Upper lobe of right lung (tissue), 1 donor: Measurements from ENCODE around the gene PKDCC. TPM values are rescaled to one million over a fixed set of nuclear protein-coding genes. Genes with fewer than 3 reads are reported as not detected.
"Not testable (repeated sequence)": the region's sequence is repeated elsewhere in the genome, so short reads cannot be mapped to it uniquely, and the experiment has no call there.

Experiments
- ATAC-seq: fragments of 200-7000 bp; cut with Tn5 transposase; one replicate; pipeline ENCODE4 v1.9.1; 2020; ENCODE audit warnings: mild to moderate bottlenecking, moderate library complexity
- DNase-seq: peaks from one replicate; pipeline ENCODE4 v3.0.0-alpha.2; 2020
- H3K27ac ChIP-seq: fragments of 200-600 bp; one replicate; pipeline ENCODE4 v1.8.0; 2022
- H3K27me3 ChIP-seq: fragments of 200-600 bp; one replicate; pipeline ENCODE4 v1.8.0; 2022; ENCODE audit warnings: mild to moderate bottlenecking
- H3K36me3 ChIP-seq: fragments of 200-600 bp; one replicate; pipeline ENCODE4 v1.8.0; 2022
- H3K4me1 ChIP-seq: fragments of 200-600 bp; one replicate; pipeline ENCODE4 v1.8.0; 2022
- H3K4me3 ChIP-seq: fragments of 200-600 bp; one replicate; pipeline ENCODE4 v1.8.0; 2022; ENCODE audit warnings: mild to moderate bottlenecking
- H3K9me3 ChIP-seq: fragments of 200-600 bp; one replicate; pipeline ENCODE4 v1.8.0; 2022
- intact Hi-C: fragments of 100-400 bp; cut with DNase I; formaldehyde crosslinking; loops from one replicate; pipeline ENCODE4 v1.11.0; 2022
- total RNA-seq: library from RNA; stranded (reverse); fragmentation: NEBNext Ultra II Directional; extraction: Animal tissue kit (Norgen Biotek cat#: 25700); gene quantifications from one replicate; pipeline ENCODE4 v1.2.1, GENCODE V29; 2021
- TF ChIP-seq, protein P1 (sequence below): fragments of 200-600 bp; IDR thresholded peaks from one replicate; pipeline ENCODE4 v1.8.0; 2022; ENCODE audit warnings: antibody characterized with exemption
- donor health status: DM: no; HTN: yes; CAD: no; lungs with severe emphysema.

The PKDCC gene
- total RNA-seq, 1 donor from 2014 or later = 65.5 TPM

DNA sequence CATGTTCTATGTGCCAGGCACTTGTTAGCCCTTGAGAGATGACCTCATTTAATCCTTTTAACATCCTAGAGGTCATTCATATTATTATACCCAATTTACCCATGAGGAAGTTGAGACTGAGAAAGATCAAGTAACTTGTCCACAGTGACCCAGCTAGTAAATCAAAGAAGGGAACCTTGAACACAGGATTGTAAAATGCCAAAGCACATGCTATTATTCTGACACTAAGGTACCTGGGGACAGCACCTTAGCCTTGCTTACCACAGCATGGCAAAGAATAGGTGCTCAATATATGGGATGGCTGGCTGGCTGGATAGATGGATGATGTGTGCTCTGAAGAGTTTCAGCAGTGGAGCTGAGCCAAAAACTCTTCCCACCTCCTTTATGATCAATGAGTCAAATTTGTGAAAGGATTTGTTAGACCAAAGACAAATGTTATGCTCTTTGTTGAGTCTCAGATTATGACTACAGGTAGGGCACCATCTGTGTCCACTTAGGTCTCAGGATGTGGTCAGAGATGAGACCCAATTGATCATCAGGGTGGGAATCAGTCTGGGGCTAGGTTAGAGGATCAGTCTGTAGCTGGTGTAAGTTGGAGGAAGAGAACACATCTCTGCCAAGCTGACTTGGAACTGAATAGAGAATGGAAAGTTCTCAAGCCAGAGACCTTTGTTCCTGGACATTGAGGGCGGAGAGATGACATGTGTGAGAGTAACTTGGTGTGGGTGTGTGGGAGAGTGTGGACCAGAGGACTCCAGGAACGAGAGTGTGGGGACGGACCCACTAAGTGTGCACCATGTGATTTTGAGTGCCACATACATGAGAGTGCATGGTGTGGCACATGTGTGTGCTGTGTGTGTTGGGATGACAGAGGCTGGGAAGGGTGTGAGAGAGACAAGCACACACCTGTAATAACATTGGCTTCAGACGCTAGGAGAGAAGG lies 16.3 kb upstream of the PKDCC start:
- no peaks in the 10 kb centered on the region for H3K27me3 ChIP-seq
- TF ChIP-seq, protein P1, sequence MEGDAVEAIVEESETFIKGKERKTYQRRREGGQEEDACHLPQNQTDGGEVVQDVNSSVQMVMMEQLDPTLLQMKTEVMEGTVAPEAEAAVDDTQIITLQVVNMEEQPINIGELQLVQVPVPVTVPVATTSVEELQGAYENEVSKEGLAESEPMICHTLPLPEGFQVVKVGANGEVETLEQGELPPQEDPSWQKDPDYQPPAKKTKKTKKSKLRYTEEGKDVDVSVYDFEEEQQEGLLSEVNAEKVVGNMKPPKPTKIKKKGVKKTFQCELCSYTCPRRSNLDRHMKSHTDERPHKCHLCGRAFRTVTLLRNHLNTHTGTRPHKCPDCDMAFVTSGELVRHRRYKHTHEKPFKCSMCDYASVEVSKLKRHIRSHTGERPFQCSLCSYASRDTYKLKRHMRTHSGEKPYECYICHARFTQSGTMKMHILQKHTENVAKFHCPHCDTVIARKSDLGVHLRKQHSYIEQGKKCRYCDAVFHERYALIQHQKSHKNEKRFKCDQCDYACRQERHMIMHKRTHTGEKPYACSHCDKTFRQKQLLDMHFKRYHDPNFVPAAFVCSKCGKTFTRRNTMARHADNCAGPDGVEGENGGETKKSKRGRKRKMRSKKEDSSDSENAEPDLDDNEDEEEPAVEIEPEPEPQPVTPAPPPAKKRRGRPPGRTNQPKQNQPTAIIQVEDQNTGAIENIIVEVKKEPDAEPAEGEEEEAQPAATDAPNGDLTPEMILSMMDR = no peak
- intact Hi-C loops = no loop called here
- no peak for DNase-seq
- H3K9me3 ChIP-seq = no peaks in the 10 kb centered on the region
- no peak overlapping the region for H3K4me3 ChIP-seq
- no peaks in the 10 kb centered on the region for H3K4me1 ChIP-seq
- no peak for ATAC-seq
- no peaks in the 10 kb centered on the region for H3K36me3 ChIP-seq
- H3K27ac ChIP-seq = no peak overlapping the region

DNA sequence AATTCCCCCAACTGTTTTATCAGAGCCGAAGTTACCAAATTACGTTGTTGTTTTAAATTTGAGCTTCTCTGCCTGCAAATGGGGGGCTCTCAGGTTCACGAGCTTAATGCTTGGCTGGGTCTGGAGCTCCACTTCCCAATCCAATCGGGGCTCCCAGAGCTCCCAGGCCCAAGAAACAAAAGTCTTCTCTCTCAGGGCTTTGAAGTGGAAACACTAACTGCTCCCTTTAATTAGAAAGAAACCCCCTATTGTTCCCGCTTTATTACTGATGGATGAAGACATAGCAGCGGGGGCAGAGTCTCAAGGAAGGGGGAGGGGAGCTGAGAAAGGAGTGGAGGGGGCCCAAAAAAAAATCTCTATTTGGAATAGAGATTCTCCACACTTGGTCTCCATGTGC lies 15.6 kb upstream of the PKDCC start:
- Histone ChIP-seq H3K4me1 (no peaks in the 10 kb centered on the region), H3K27ac (no peak overlapping the region), H3K36me3 (no peaks in the 10 kb centered on the region), H3K4me3 (no peak overlapping the region), H3K27me3 (no peaks in the 10 kb centered on the region), H3K9me3 (no peaks in the 10 kb centered on the region)
- peak; percentile 2 for DNase-seq
- intact Hi-C loops = no loop called here
- TF ChIP-seq, protein P1 = no peak
- no peak for ATAC-seq

DNA sequence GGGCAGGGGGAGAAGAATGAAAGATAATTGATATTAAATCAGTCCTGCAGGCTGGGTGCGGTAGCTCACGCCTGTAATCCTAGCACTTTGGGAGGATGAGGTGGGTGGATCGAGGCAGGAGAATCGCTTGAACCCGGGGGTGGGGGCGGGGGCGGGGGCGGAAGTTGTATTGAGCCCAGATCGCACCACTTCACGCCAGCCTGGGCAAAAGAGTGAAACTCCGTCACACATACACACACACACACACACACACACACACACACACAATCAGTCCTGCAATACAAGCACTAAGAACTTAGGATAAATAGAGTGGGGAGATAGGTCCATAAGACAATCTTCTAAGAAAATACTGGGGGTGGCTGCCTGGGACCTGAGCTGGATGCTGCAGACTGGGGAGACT lies 15.1 kb upstream of the PKDCC start:
- intact Hi-C loops = no loop called here
- DNase-seq = no peak

DNA sequence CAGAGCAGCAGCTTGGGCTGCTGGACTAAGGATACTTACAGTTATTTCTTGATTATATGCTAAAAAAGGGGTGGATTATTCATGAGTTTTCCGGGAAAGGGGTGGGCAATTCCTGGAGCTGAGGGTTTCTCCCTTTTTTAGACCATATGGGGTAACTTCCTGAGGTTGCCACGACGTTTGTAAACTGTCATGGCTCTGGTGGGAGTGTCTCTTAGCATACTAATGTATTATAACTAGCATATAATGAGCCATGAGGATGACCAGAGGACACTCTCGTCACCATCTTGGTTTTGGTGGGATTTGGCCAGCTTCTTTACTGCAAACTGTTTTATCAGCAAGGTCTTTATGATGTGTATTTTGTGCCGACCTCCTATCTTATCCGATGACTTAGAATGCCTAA lies 13.7 kb upstream of the PKDCC start:
- H3K4me3 ChIP-seq, H3K36me3 ChIP-seq, intact Hi-C loops, H3K9me3 ChIP-seq, DNase-seq, ATAC-seq, H3K4me1 ChIP-seq, H3K27me3 ChIP-seq, H3K27ac ChIP-seq: not testable (repeated sequence)

More for the DNA sequence above, 15.1 kb upstream of the PKDCC start:
- Histone ChIP-seq H3K27ac (no peak overlapping the region), H3K27me3 (no peaks in the 10 kb centered on the region), H3K4me3 (no peak overlapping the region), H3K4me1 (no peaks in the 10 kb centered on the region), H3K36me3 (no peaks in the 10 kb centered on the region), H3K9me3 (no peaks in the 10 kb centered on the region)
- no peak for ATAC-seq
- TF ChIP-seq, protein P1 = no peak

DNA sequence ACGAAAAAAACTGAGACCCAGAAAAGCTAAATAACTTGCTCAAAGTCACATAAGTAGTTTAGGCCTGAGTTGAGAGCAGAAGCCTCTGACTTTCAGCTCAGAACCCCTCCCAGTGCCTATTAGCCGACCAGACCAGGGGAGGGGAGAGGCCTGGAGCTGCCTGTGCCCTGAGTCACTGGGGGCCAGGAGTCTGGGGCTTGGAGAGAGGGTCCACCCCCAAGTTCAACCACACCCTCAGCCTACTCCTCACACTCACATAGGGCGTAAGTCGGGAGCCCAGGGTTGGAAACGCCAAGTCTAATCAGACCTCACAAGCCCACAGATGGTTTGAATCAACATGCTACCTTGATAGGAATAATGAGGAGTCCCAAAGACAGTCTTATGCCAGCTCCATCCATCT lies 12.6 kb upstream of the PKDCC start:
- TF ChIP-seq, protein P1 = no peak
- no peak overlapping the region for H3K4me3 ChIP-seq
- H3K27ac ChIP-seq = no peak overlapping the region
- intact Hi-C loops = no loop called here
- no peaks in the 10 kb centered on the region for H3K36me3 ChIP-seq
- H3K4me1 ChIP-seq = no peaks in the 10 kb centered on the region
- no peaks in the 10 kb centered on the region for H3K9me3 ChIP-seq
- ATAC-seq (no peak), DNase-seq (no peak)
- no peaks in the 10 kb centered on the region for H3K27me3 ChIP-seq

DNA sequence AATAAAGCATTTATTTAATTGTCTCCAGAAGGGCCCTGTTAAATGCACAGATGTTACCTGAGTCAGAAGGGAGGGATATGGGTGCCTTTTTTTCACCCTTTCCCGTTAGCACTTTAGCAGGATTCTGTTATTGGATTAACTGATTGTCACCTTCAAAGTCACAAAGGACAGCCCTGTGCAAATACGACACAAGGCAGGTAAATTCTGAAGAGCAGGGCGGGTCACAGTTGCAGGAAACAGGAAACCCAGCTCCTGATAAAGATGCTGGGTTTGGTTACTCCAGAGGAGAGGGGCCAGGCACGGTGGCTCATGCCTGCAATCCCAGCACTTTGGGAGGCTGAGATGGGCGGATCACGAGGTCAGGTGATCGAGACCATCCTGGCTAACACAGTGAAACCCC lies 11.4 kb upstream of the PKDCC start:
- no peak overlapping the region for H3K27ac ChIP-seq
- peak; percentile 38 for ATAC-seq

More for the DNA sequence above, 11.4 kb upstream of the PKDCC start:
- no peaks in the 10 kb centered on the region for H3K36me3 ChIP-seq
- TF ChIP-seq, protein P1 = no peak
- H3K4me1 ChIP-seq = no peaks in the 10 kb centered on the region
- H3K4me3 ChIP-seq = no peak overlapping the region
- no peaks in the 10 kb centered on the region for H3K9me3 ChIP-seq
- intact Hi-C loops = no loop called here
- H3K27me3 ChIP-seq = no peaks in the 10 kb centered on the region
- DNase-seq = no peak
